HepG2 (cell line): ENCODE results near the gene ZNF155. TPM values are rescaled to one million over a fixed set of nuclear protein-coding genes. Genes with fewer than 3 reads are reported as not detected.

Experiments
- HDAC1 ChIP-seq: sonication (generic); formaldehyde crosslinking; IDR thresholded peaks from 2 replicates; pipeline ENCODE4 v1.5.1; 2020; ENCODE audit warnings: mild to moderate bottlenecking, missing genetic modification reagents
- KLF16 ChIP-seq, 2 experiments: sonication (generic) in 1 of 2; formaldehyde crosslinking in 1 of 2; IDR thresholded peaks; 2 replicates each; pipeline versions ENCODE4 v1.6.1 to v1.8.0; 2016 to 2023; ENCODE audit warnings: missing genetic modification reagents in 2 of 2, missing compliant biosample characterization in 1 of 2
- LCORL ChIP-seq, 2 experiments: fragments of 450-650 bp in 1 of 2; sonication (generic) in 1 of 2; formaldehyde crosslinking in 1 of 2; IDR thresholded peaks; 2 replicates each; pipeline versions ENCODE4 v1.5.0 to v1.6.1; 2017 to 2020; ENCODE audit warnings: antibody characterized with exemption in 1 of 2, missing genetic modification reagents in 1 of 2
- PCBP1 ChIP-seq: fragments of 200-400 bp; formaldehyde crosslinking; IDR thresholded peaks from 2 replicates; pipeline ENCODE4 v1.6.1; 2017; ENCODE audit warnings: mild to moderate bottlenecking, low read depth, low read length, borderline replicate concordance
- POLR2G ChIP-seq: fragments of 200-400 bp; formaldehyde crosslinking; IDR thresholded peaks from 2 replicates; pipeline ENCODE4 v1.6.1; 2018; ENCODE audit warnings: mild to moderate bottlenecking, low read depth, low read length, moderate library complexity
- RARA ChIP-seq: IDR thresholded peaks from 2 replicates; pipeline ENCODE4 v1.6.1; 2016; ENCODE audit warnings: missing genetic modification reagents, missing compliant biosample characterization
- SIN3B ChIP-seq: fragments of 150-350 bp; IDR thresholded peaks from 2 replicates; pipeline ENCODE4 v1.6.1; 2014; ENCODE audit warnings: low read length
- SRY ChIP-seq: sonication (generic); formaldehyde crosslinking; IDR thresholded peaks from 2 replicates; pipeline ENCODE4 v1.8.0; 2022; ENCODE audit warnings: mild to moderate bottlenecking, missing genetic modification reagents
- TCF7 ChIP-seq: sonication (generic); IDR thresholded peaks from 2 replicates; pipeline ENCODE4 v1.6.1; 2016; ENCODE audit warnings: antibody characterized with exemption, low read depth
- ZNF572 ChIP-seq: sonication (generic); formaldehyde crosslinking; IDR thresholded peaks from 2 replicates; pipeline ENCODE4 v1.5.1; 2020; ENCODE audit warnings: mild to moderate bottlenecking, missing genetic modification reagents
- ZNF883 ChIP-seq: sonication (generic); formaldehyde crosslinking; IDR thresholded peaks from 2 replicates; pipeline ENCODE4 v1.5.1; 2020; ENCODE audit warnings: mild to moderate bottlenecking, missing genetic modification reagents; ENCODE audit errors: not compliant biosample characterization
- polyA plus RNA-seq, 8 experiments: library from polyadenylated mRNA; depleted of rRNA in 3 of 8; stranded (reverse) in 7 of 8; unstranded in 1 of 8; fragments of >200 nt; fragmentation: Illumina TruSeq in 4 of 8; extraction: Trizol in 4 of 8; gene quantifications; 2 replicates each; pipeline versions ENCODE4 v1.2.1 to v1.2.3, GENCODE V29; 2011 to 2016; ENCODE audit warnings: low read depth in 4 of 8, missing spikeins in 1 of 8, mixed read lengths in 1 of 8; ENCODE audit not compliant: insufficient read depth in 1 of 8
- total RNA-seq, 5 experiments: library from RNA; depleted of rRNA; stranded (reverse); fragments of >200 nt; fragmentation: Illumina TruSeq; extraction: Trizol; gene quantifications; 2 replicates each; pipeline ENCODE4 v1.2.3, GENCODE V29; 2016; ENCODE audit warnings: low read depth in 1 of 5
- TF ChIP-seq, protein P1 (sequence below), 2 experiments: fragments of 450-650 bp in 1 of 2; sonication (generic) in 1 of 2; formaldehyde crosslinking in 1 of 2; IDR thresholded peaks; 2 replicates each; pipeline versions ENCODE4 v1.6.1 to v1.8.0; 2016 to 2022; ENCODE audit warnings: antibody characterized with exemption in 1 of 2, mild to moderate bottlenecking in 1 of 2, missing genetic modification reagents in 1 of 2
- TF ChIP-seq, protein P2 (sequence below): sonication (generic); formaldehyde crosslinking; IDR thresholded peaks from 2 replicates; pipeline ENCODE4 v1.4.0; 2020; ENCODE audit warnings: mild to moderate bottlenecking, missing genetic modification reagents
- TF ChIP-seq, protein P3 (sequence below): sonication (generic); formaldehyde crosslinking; IDR thresholded peaks from 2 replicates; pipeline ENCODE4 v1.4.0; 2020; ENCODE audit warnings: mild to moderate bottlenecking, missing genetic modification reagents
- TF ChIP-seq, protein P4 (sequence below): sonication (generic); formaldehyde crosslinking; IDR thresholded peaks from 2 replicates; pipeline ENCODE4 v1.4.0; 2020; ENCODE audit warnings: missing genetic modification reagents

Gene ZNF155
- total and polyA plus RNA-seq, 2 of the 13 experiments (the other 11 are each of a cell fraction or from before 2014, with no cell fraction given): 2.5 to 3.6 TPM

DNA sequence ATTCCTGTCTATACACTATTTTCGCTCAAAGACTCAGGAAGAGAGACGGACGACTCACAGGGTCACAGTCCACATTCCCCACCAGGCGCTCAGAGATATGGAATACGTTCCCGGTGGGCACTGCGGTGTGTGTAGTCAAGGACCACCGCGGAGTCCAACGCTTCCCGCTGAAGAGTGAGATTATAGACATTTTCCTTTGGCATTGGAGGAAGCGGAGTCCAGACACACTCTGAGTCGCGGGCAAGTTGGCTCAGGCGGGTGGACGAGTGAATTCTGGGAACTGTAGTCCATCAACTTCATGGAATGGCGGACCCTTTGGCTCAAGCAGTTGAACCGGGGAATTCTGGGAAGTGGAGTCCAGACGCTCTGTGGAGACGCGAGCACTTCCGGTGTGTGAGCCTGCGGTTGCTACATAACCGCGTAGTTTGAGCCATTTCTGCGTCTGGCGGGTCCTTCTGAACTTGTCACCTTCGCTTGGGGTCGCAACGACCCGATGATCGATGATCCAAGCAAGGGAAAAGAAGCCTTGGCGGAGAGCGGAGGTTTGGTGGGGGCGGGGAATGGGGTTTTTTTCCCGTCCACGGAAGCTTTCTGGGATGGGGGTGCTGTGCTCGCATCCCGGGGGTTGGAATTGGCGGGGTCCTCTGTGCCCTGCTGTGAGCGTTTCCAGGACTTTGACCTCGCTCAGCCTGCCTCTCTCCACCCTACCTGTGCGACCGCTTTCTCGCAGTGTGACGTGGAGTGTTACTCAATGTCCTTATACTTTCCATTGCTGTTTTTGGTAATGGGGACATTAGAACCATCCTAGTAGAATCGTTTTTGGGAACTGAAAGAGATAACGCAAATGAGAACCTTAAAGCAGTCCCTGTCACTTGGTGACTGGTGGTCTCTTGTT lies 18.8 kb downstream of the ZNF155 start, which contains the start of gene ZNF230 (continued):
- TF ChIP-seq, protein P1, sequence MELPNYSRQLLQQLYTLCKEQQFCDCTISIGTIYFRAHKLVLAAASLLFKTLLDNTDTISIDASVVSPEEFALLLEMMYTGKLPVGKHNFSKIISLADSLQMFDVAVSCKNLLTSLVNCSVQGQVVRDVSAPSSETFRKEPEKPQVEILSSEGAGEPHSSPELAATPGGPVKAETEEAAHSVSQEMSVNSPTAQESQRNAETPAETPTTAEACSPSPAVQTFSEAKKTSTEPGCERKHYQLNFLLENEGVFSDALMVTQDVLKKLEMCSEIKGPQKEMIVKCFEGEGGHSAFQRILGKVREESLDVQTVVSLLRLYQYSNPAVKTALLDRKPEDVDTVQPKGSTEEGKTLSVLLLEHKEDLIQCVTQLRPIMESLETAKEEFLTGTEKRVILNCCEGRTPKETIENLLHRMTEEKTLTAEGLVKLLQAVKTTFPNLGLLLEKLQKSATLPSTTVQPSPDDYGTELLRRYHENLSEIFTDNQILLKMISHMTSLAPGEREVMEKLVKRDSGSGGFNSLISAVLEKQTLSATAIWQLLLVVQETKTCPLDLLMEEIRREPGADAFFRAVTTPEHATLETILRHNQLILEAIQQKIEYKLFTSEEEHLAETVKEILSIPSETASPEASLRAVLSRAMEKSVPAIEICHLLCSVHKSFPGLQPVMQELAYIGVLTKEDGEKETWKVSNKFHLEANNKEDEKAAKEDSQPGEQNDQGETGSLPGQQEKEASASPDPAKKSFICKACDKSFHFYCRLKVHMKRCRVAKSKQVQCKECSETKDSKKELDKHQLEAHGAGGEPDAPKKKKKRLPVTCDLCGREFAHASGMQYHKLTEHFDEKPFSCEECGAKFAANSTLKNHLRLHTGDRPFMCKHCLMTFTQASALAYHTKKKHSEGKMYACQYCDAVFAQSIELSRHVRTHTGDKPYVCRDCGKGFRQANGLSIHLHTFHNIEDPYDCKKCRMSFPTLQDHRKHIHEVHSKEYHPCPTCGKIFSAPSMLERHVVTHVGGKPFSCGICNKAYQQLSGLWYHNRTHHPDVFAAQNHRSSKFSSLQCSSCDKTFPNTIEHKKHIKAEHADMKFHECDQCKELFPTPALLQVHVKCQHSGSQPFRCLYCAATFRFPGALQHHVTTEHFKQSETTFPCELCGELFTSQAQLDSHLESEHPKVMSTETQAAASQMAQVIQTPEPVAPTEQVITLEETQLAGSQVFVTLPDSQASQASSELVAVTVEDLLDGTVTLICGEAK (IDR thresholded peaks at IDR 0.05): peak; percentile 27; the same call in 1 of the 2 replicates
- TF ChIP-seq, protein P1 (CRISPR knock-in tag; IDR thresholded peaks at IDR 0.05): no peak
- TF ChIP-seq LCORL (IDR thresholded peaks at IDR 0.05): no peak
- no peak for TF ChIP-seq LCORL (CRISPR knock-in tag; IDR thresholded peaks at IDR 0.05)
- TF ChIP-seq RARA: peak; percentile 21; the same call in 1 of the 2 replicates
- TF ChIP-seq, protein P2, sequence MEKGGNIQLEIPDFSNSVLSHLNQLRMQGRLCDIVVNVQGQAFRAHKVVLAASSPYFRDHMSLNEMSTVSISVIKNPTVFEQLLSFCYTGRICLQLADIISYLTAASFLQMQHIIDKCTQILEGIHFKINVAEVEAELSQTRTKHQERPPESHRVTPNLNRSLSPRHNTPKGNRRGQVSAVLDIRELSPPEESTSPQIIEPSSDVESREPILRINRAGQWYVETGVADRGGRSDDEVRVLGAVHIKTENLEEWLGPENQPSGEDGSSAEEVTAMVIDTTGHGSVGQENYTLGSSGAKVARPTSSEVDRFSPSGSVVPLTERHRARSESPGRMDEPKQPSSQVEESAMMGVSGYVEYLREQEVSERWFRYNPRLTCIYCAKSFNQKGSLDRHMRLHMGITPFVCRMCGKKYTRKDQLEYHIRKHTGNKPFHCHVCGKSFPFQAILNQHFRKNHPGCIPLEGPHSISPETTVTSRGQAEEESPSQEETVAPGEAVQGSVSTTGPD: no peak
- peak; percentile 19; the same call in 1 of the 2 replicates for TF ChIP-seq TCF7
- TF ChIP-seq, protein P3, sequence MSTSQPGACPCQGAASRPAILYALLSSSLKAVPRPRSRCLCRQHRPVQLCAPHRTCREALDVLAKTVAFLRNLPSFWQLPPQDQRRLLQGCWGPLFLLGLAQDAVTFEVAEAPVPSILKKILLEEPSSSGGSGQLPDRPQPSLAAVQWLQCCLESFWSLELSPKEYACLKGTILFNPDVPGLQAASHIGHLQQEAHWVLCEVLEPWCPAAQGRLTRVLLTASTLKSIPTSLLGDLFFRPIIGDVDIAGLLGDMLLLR (CRISPR knock-in tag): no peak
- no peak for TF ChIP-seq KLF16 (CRISPR knock-in tag; IDR thresholded peaks at IDR 0.05)
- peak; percentile 22; the same call in 1 of the 2 replicates for TF ChIP-seq HDAC1 (CRISPR knock-in tag)
- no peak for TF ChIP-seq SIN3B
- no peak for TF ChIP-seq ZNF883 (CRISPR knock-in tag)
- TF ChIP-seq ZNF572 (CRISPR knock-in tag): no peak
- TF ChIP-seq POLR2G: peak; percentile 75
- TF ChIP-seq PCBP1: no peak
- TF ChIP-seq, protein P4, sequence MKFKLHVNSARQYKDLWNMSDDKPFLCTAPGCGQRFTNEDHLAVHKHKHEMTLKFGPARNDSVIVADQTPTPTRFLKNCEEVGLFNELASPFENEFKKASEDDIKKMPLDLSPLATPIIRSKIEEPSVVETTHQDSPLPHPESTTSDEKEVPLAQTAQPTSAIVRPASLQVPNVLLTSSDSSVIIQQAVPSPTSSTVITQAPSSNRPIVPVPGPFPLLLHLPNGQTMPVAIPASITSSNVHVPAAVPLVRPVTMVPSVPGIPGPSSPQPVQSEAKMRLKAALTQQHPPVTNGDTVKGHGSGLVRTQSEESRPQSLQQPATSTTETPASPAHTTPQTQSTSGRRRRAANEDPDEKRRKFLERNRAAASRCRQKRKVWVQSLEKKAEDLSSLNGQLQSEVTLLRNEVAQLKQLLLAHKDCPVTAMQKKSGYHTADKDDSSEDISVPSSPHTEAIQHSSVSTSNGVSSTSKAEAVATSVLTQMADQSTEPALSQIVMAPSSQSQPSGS: 0 out of 2 replicates have a peak, but pooled peaks have one; percentile 35
- no peak for TF ChIP-seq SRY (CRISPR knock-in tag)
